ENCODE data around the gene IGLL5.

DNA sequence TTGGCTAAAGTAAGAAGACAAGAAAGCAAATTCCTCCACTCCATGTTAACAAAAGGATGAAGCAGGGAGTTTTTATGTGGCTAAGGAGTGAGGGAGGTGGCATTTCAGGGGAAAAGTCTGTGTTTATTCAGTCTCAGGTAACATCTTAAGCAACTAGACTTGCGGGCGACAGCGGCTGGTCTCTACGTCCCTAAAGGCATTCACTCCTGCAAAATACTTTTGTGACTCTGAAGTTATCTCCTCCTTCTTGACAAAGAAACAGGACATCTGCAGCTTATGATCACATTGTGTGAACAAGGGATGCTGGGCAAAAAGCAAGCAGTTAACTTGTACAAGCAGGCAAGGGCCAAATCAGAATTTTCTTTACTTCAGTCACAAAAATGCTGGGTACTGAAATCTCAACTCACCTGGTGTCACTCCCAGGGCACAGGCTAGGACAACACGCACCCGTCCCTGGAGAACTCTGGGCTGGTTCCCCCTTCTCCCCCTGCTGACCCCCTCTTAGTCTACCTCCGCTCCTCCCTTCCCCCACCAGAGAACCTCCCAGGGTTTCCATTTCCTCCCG is 38.3 kb downstream of the IGLL5 start:
- TF ChIP-seq, protein P1, sequence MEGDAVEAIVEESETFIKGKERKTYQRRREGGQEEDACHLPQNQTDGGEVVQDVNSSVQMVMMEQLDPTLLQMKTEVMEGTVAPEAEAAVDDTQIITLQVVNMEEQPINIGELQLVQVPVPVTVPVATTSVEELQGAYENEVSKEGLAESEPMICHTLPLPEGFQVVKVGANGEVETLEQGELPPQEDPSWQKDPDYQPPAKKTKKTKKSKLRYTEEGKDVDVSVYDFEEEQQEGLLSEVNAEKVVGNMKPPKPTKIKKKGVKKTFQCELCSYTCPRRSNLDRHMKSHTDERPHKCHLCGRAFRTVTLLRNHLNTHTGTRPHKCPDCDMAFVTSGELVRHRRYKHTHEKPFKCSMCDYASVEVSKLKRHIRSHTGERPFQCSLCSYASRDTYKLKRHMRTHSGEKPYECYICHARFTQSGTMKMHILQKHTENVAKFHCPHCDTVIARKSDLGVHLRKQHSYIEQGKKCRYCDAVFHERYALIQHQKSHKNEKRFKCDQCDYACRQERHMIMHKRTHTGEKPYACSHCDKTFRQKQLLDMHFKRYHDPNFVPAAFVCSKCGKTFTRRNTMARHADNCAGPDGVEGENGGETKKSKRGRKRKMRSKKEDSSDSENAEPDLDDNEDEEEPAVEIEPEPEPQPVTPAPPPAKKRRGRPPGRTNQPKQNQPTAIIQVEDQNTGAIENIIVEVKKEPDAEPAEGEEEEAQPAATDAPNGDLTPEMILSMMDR (IDR thresholded peaks at IDR 0.05; ENCODE audit: low read depth, low read length) = no peak
- TF ChIP-seq EZH2phosphoT487 (IDR thresholded peaks at IDR 0.05; ENCODE audit: low read depth) = no peak
